NT2/D1 (cell line): ENCODE measurements around the gene G6PC3.
A peak's percentile ranks its signal among the peaks of the same experiment; 100 is the strongest.

Source experiments
- DNase-seq: peaks from one replicate; pipeline ENCODE4 v3.0.0-alpha.2; 2011; ENCODE audit warnings: low read depth, low spot score
- H3K27me3 ChIP-seq: 2 replicates; pipeline ENCODE4 v1.6.0; 2011; ENCODE audit warnings: mild to moderate bottlenecking; ENCODE audit not compliant: insufficient read length, insufficient read depth
- H3K36me3 ChIP-seq: 2 replicates; pipeline ENCODE4 v1.6.1; 2011; ENCODE audit warnings: mild to moderate bottlenecking, low read length, mixed read lengths; ENCODE audit not compliant: insufficient read depth, insufficient read length
- H3K4me1 ChIP-seq: 2 replicates; pipeline ENCODE4 v1.5.1; 2011; ENCODE audit not compliant: insufficient read depth, insufficient read length
- H3K4me3 ChIP-seq: 2 replicates; pipeline ENCODE4 v1.5.1; 2011; ENCODE audit warnings: low read depth; ENCODE audit not compliant: insufficient read length
- H3K9ac ChIP-seq: 2 replicates; pipeline ENCODE4 v1.6.0; 2011; ENCODE audit warnings: low read depth; ENCODE audit not compliant: insufficient read length
- H3K9me3 ChIP-seq: 2 replicates; pipeline ENCODE4 v1.5.1; 2011; ENCODE audit warnings: mild to moderate bottlenecking, low read length; ENCODE audit not compliant: insufficient read depth
- SUZ12 ChIP-seq: IDR thresholded peaks from 2 replicates; pipeline ENCODE4 v1.6.1; 2011; ENCODE audit not compliant: insufficient read length, insufficient read depth; ENCODE audit errors: extremely low read depth
- YY1 ChIP-seq: IDR thresholded peaks from 2 replicates; pipeline ENCODE4 v1.6.1; 2011; ENCODE audit not compliant: insufficient read length, insufficient read depth
- ZNF274 ChIP-seq: IDR thresholded peaks from 2 replicates; pipeline ENCODE4 v1.6.1; 2011; ENCODE audit warnings: mild to moderate bottlenecking, low read depth, low read length

Gene G6PC3

GRCh38 chr17:44063704-44064639 is 6.6 kb upstream of the G6PC3 start:
- Histone ChIP-seq H3K36me3 (peaks cover 55% of the 10 kb centered on the region), H3K9ac (peak overlapping the region; percentile 37), H3K9me3 (no peaks in the 10 kb centered on the region), H3K4me1 (peaks cover 4% of the 10 kb centered on the region), H3K4me3 (no peak overlapping the region), H3K27me3 (no peaks in the 10 kb centered on the region)
- no peak for DNase-seq
- TF ChIP-seq YY1 (no peak), ZNF274 (no peak), SUZ12 (no peak)

DNA sequence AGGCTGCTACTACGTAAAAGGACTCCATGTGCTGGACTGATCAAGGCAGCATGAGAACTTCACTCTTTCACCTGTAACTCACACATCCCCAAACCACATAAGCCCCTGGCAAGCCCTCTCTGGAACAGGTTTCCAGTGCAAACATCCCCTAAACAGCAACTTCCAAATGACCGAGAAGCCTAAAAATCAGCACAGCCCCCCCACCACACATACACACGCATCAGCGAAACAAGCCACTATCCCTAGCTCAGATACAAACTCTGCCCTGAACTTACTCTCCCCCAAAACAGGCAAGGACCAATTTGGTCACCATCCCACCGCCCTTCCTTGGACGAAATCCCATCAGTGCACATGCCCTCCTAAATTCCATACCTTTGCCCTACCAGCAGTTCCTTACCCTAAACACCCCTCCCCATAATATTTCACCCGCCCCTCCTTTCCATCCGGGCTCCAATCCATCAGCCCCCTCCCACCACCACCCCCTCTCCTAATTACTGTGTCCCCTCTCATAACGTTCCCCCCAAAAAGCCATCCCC is 4.8 kb upstream of the G6PC3 start:
- TF ChIP-seq SUZ12: no peak
- no peak for TF ChIP-seq YY1
- TF ChIP-seq ZNF274: no peak
- Histone ChIP-seq H3K4me3 (peak overlapping the region; percentile 82), H3K36me3 (peaks cover 40% of the 10 kb centered on the region), H3K27me3 (no peaks in the 10 kb centered on the region), H3K4me1 (peaks cover 4% of the 10 kb centered on the region), H3K9ac (peak overlapping the region; percentile 92), H3K9me3 (no peaks in the 10 kb centered on the region)
- DNase-seq: no peak

GRCh38 chr17:44066204-44066930 is 4.2 kb upstream of the G6PC3 start, which contains the start of gene LSM12:
TSS of gene LSM12 (minus strand) at chr17:44066671. CDS start at chr17:44066587, 84 bp downstream.
- no peak for TF ChIP-seq SUZ12
- peak; percentile 70 for TF ChIP-seq YY1
- no peak for TF ChIP-seq ZNF274
- H3K36me3 ChIP-seq: peaks cover 34% of the 10 kb centered on the region
- no peak for DNase-seq
- H3K9ac ChIP-seq: peak within 1 kb of the TSS; percentile 92
- H3K9me3 ChIP-seq: no peaks in the 10 kb centered on the region
- H3K27me3 ChIP-seq: no peaks in the 10 kb centered on the region
- peaks cover 4% of the 10 kb centered on the region for H3K4me1 ChIP-seq
- peak within 1 kb of the TSS; percentile 82 for H3K4me3 ChIP-seq

GRCh38 chr17:44067545-44067940 is 3.0 kb upstream of the G6PC3 start:
- DNase-seq: no peak
- no peak for TF ChIP-seq ZNF274
- no peak for TF ChIP-seq SUZ12
- TF ChIP-seq YY1: no peak
- Histone ChIP-seq H3K9me3 (no peaks in the 10 kb centered on the region), H3K27me3 (no peaks in the 10 kb centered on the region), H3K4me1 (peaks cover 4% of the 10 kb centered on the region), H3K36me3 (peaks cover 24% of the 10 kb centered on the region), H3K9ac (no peak overlapping the region), H3K4me3 (no peak overlapping the region)

- H3K9ac ChIP-seq: peak overlapping the region; percentile 76
- no peaks in the 10 kb centered on the region for H3K27me3 ChIP-seq
- no peaks in the 10 kb centered on the region for H3K9me3 ChIP-seq
- no peaks in the 10 kb centered on the region for H3K4me1 ChIP-seq
- H3K36me3 ChIP-seq: peaks cover 25% of the 10 kb centered on the region
- DNase-seq: no peak
- TF ChIP-seq YY1 (no peak), ZNF274 (no peak), SUZ12 (no peak)
- peak overlapping the region; percentile 41 for H3K4me3 ChIP-seq
Observed at GRCh38 chr17:44069974-44070454, 521 bp upstream of the G6PC3 start.

DNA sequence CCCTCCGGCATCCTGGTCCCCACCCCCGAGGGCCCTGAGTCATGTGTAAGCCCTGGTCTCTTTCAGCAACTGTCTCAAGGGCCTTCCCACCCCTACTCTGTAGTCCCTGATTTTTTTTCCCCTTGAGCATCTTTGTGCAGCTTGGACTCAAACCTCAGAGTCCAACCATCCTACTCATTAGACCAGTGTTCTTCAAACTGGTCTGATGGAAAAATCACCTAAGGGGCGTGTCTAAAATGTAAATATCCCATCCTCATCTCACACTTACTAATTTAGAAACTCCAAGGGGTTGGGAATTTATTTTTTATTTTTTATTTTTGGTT is 624 bp downstream of the G6PC3 start:
- Histone ChIP-seq H3K9ac (peak overlapping the region; percentile 94), H3K4me3 (peak overlapping the region; percentile 87), H3K4me1 (peaks cover 8% of the 10 kb centered on the region), H3K27me3 (no peaks in the 10 kb centered on the region), H3K9me3 (no peaks in the 10 kb centered on the region), H3K36me3 (peaks cover 35% of the 10 kb centered on the region)
- DNase-seq: no peak
- no peak for TF ChIP-seq SUZ12

GRCh38 chr17:44071772-44072171 is 1.2 kb downstream of the G6PC3 start:
- Histone ChIP-seq H3K4me1 (peaks cover 8% of the 10 kb centered on the region), H3K9me3 (no peaks in the 10 kb centered on the region), H3K36me3 (peaks cover 41% of the 10 kb centered on the region), H3K9ac (peak overlapping the region; percentile 94), H3K27me3 (no peaks in the 10 kb centered on the region), H3K4me3 (peak overlapping the region; percentile 87)
- TF ChIP-seq ZNF274 (no peak), SUZ12 (no peak), YY1 (no peak)
- no peak for DNase-seq
